HEK293 (cell line): ENCODE results near the gene EIF4E1B.

ENCODE experiments used
- ZBTB7A ChIP-seq: fragments of 450-650 bp; formaldehyde crosslinking; IDR thresholded peaks from 2 replicates; pipeline ENCODE4 v1.5.1; 2016; ENCODE audit warnings: low read depth, missing biosample characterization, missing genetic modification characterization
- ZNF132 ChIP-seq: fragments of 450-650 bp; formaldehyde crosslinking; IDR thresholded peaks from 2 replicates; pipeline ENCODE4 v1.5.1; 2017; ENCODE audit warnings: missing biosample characterization, missing genetic modification characterization, borderline replicate concordance
- ZNF501 ChIP-seq: fragments of 450-650 bp; formaldehyde crosslinking; IDR thresholded peaks from 2 replicates; pipeline ENCODE4 v1.5.1; 2016; ENCODE audit warnings: missing biosample characterization, missing genetic modification characterization
- TF ChIP-seq, protein P1 (sequence below): fragments of 450-650 bp; IDR thresholded peaks from 2 replicates; pipeline ENCODE4 v1.5.1; 2018; ENCODE audit warnings: missing biosample characterization, mild to moderate bottlenecking, missing genetic modification characterization
- TF ChIP-seq, protein P2 (sequence below): fragments of 450-650 bp; formaldehyde crosslinking; IDR thresholded peaks from 2 replicates; pipeline ENCODE4 v1.5.1; 2016; ENCODE audit warnings: missing biosample characterization, missing genetic modification characterization

DNA sequence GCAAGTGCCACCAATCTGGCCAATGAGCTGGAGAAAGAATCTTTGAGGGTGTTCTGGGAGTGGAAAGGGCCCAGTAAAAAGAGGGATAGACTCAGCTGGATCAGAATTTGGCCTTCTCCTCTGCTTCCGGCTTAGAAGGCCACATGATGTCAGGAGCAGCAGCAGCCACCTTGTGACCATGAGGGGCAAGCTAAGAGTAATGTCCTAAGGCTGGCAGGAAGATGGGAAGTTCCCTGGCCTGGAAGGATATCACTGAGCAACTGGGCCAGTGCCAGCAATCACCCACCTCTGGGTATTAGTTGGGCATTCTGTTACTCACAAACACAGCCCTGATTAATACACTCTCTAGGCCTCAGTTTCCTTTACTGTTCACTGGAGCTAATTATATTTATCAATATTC is 61.0 kb downstream of the EIF4E1B start:
- no peak for TF ChIP-seq ZNF132 (tag by site-specific recombination)
- TF ChIP-seq, protein P1, sequence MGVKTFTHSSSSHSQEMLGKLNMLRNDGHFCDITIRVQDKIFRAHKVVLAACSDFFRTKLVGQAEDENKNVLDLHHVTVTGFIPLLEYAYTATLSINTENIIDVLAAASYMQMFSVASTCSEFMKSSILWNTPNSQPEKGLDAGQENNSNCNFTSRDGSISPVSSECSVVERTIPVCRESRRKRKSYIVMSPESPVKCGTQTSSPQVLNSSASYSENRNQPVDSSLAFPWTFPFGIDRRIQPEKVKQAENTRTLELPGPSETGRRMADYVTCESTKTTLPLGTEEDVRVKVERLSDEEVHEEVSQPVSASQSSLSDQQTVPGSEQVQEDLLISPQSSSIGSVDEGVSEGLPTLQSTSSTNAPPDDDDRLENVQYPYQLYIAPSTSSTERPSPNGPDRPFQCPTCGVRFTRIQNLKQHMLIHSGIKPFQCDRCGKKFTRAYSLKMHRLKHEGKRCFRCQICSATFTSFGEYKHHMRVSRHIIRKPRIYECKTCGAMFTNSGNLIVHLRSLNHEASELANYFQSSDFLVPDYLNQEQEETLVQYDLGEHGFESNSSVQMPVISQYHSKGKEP (tag by site-specific recombination): no peak
- TF ChIP-seq, protein P2, sequence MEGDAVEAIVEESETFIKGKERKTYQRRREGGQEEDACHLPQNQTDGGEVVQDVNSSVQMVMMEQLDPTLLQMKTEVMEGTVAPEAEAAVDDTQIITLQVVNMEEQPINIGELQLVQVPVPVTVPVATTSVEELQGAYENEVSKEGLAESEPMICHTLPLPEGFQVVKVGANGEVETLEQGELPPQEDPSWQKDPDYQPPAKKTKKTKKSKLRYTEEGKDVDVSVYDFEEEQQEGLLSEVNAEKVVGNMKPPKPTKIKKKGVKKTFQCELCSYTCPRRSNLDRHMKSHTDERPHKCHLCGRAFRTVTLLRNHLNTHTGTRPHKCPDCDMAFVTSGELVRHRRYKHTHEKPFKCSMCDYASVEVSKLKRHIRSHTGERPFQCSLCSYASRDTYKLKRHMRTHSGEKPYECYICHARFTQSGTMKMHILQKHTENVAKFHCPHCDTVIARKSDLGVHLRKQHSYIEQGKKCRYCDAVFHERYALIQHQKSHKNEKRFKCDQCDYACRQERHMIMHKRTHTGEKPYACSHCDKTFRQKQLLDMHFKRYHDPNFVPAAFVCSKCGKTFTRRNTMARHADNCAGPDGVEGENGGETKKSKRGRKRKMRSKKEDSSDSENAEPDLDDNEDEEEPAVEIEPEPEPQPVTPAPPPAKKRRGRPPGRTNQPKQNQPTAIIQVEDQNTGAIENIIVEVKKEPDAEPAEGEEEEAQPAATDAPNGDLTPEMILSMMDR: no peak
- no peak for TF ChIP-seq ZNF501 (tag by site-specific recombination)
- TF ChIP-seq ZBTB7A (tag by site-specific recombination): no peak
